IPS DF 19.7 (cell line): ENCODE data around the gene CTIF.

Experiments used
- DNase-seq: peaks from one replicate; pipeline ENCODE4 v3.0.0-alpha.2; 2013; ENCODE audit warnings: low read depth, low spot score

Gene CTIF

GRCh38 chr18:48785736-48786454 is 247.1 kb downstream of the CTIF start:
- DNase-seq = no peak

- no peak for DNase-seq
Measured at GRCh38 chr18:48786455-48787202, 247.8 kb downstream of the CTIF start.

- DNase-seq = no peak
Measured at GRCh38 chr18:48787203-48788151, 248.6 kb downstream of the CTIF start.

- no peak for DNase-seq
Measured at GRCh38 chr18:48788373-48788772, 249.5 kb downstream of the CTIF start.

- DNase-seq = no peak
Measured at GRCh38 chr18:48789259-48789812, 250.5 kb downstream of the CTIF start.

- no peak for DNase-seq
Measured at GRCh38 chr18:48790226-48790863, 251.5 kb downstream of the CTIF start.

GRCh38 chr18:48790869-48791635 is 252.2 kb downstream of the CTIF start:
- no peak for DNase-seq

GRCh38 chr18:48791636-48792105 is 252.8 kb downstream of the CTIF start:
- DNase-seq = no peak

- DNase-seq = no peak
Measured at GRCh38 chr18:48792141-48792540, 253.3 kb downstream of the CTIF start.

- no peak for DNase-seq
Measured at GRCh38 chr18:48792611-48793380, 254.0 kb downstream of the CTIF start.

GRCh38 chr18:48794251-48794970 is 255.6 kb downstream of the CTIF start:
- DNase-seq = no peak

- DNase-seq = no peak
Measured at GRCh38 chr18:48795696-48796095, 256.9 kb downstream of the CTIF start.

- DNase-seq = no peak
Measured at GRCh38 chr18:48796491-48797205, 257.8 kb downstream of the CTIF start.

- DNase-seq = no peak
Measured at GRCh38 chr18:48797841-48798255, 259.0 kb downstream of the CTIF start.

- DNase-seq = no peak
Measured at GRCh38 chr18:48798334-48799245, 259.8 kb downstream of the CTIF start.

- no peak for DNase-seq
Measured at GRCh38 chr18:48799724-48800315, 261.0 kb downstream of the CTIF start.

- DNase-seq = no peak
Measured at GRCh38 chr18:48800466-48800865, 261.6 kb downstream of the CTIF start.
